Endothelial cell of umbilical vein (primary cell): Measurements from ENCODE around the gene SVIL. TPM values are rescaled to one million over a fixed set of nuclear protein-coding genes. Genes with fewer than 3 reads are reported as not detected.

Experiments
- BruUV-seq: library from RNA; stranded (reverse); fragments of 400-500 nt; replicated peaks from 2 replicates; lab custom pipeline; 2021; lab: Mats Ljungman, UMichigan
- CTCF ChIA-PET: fragments of 300-600, 350-600 bp; sonication (Branson Sonifier 250); formaldehyde crosslinking; loops from one replicate; lab custom pipeline; 2021; ENCODE audit warnings: antibody characterized with exemption, inconsistent platforms; lab: Charles Lee
- POLR2A ChIA-PET: fragments of 300-600, 350-600 bp; sonication (Branson Sonifier 250); formaldehyde crosslinking; loops from one replicate; lab custom pipeline; 2021; ENCODE audit warnings: antibody characterized with exemption, inconsistent platforms; lab: Charles Lee
- DNase-seq: peaks from one replicate; pipeline ENCODE4 v3.0.0-alpha.2; 2011; ENCODE audit warnings: low read depth, low spot score
- FAIRE-seq: peaks from 2 replicates; lab custom pipeline; 2011; peaks lifted over from hg19 to GRCh38; lab: Jason Lieb, UNC
- H2AFZ ChIP-seq: 2 replicates; pipeline ENCODE4 v1.6.0; 2012; ENCODE audit warnings: low read depth, low read length, control low read depth, inconsistent platforms
- H3K27ac ChIP-seq: 2 replicates; pipeline ENCODE4 v1.5.1; 2011; ENCODE audit warnings: low read depth, mild to moderate bottlenecking, control low read depth, low read length, moderate library complexity; ENCODE audit not compliant: insufficient read depth
- H3K27me3 ChIP-seq, 2 experiments: 2 replicates each; pipeline versions ENCODE4 v1.6.0 to v1.6.1; 2011; ENCODE audit warnings: low read length in 2 of 2, mixed read lengths in 1 of 2; ENCODE audit not compliant: control insufficient read depth in 2 of 2, insufficient read depth in 2 of 2
- H3K36me3 ChIP-seq, 2 experiments: 2 replicates in 1 of 2; 3 replicates in 1 of 2; pipeline ENCODE4 v1.5.1; 2011; ENCODE audit warnings: low read length in 2 of 2, mild to moderate bottlenecking in 1 of 2, moderate library complexity in 1 of 2; ENCODE audit not compliant: control insufficient read depth in 2 of 2, insufficient read depth in 2 of 2; ENCODE audit errors: extremely low read depth in 1 of 2
- H3K4me1 ChIP-seq: 3 replicates; pipeline ENCODE4 v1.5.1; 2011; ENCODE audit warnings: mild to moderate bottlenecking, low read length; ENCODE audit not compliant: control insufficient read depth, insufficient read depth; ENCODE audit errors: extremely low read depth
- H3K4me2 ChIP-seq: 2 replicates; pipeline ENCODE4 v1.6.1; 2011; ENCODE audit warnings: low read length, control low read depth, mixed read lengths; ENCODE audit not compliant: insufficient read depth
- H3K4me3 ChIP-seq, 3 experiments: fragments of 200-600 bp in 1 of 3; sonication (generic), shearing (Covaris generic) in 1 of 3; replicated peaks in 1 of 3; 2 replicates each; pipeline ENCODE4 v1.5.1; 2011 to 2016; ENCODE audit warnings: control low read depth in 3 of 3, low read length in 3 of 3, mild to moderate bottlenecking in 2 of 3, inconsistent platforms in 1 of 3, low read depth in 1 of 3, moderate library complexity in 1 of 3; ENCODE audit not compliant: insufficient read depth in 1 of 3
- H3K79me2 ChIP-seq: 2 replicates; pipeline ENCODE4 v1.6.0; 2012; ENCODE audit warnings: low read length, inconsistent platforms; ENCODE audit not compliant: control insufficient read depth, insufficient read depth
- H3K9ac ChIP-seq: replicated peaks from 2 replicates; pipeline ENCODE3; 2011; ENCODE audit warnings: low read length, control low read depth; ENCODE audit not compliant: insufficient read depth; ENCODE audit errors: extremely low read depth
- H3K9me1 ChIP-seq: replicated peaks from 3 replicates; pipeline ENCODE4 v1.6.0; 2011; ENCODE audit warnings: mild to moderate bottlenecking, low read length; ENCODE audit not compliant: control insufficient read depth, insufficient read depth; ENCODE audit errors: extremely low read depth
- H3K9me3 ChIP-seq: replicated peaks from 2 replicates; pipeline ENCODE4 v1.5.1; 2012; ENCODE audit warnings: low read length, inconsistent platforms; ENCODE audit not compliant: control insufficient read depth, insufficient read depth
- H4K20me1 ChIP-seq: replicated peaks from 2 replicates; pipeline ENCODE3; 2011; ENCODE audit warnings: mild to moderate bottlenecking, low read length; ENCODE audit not compliant: control insufficient read depth, insufficient read depth; ENCODE audit errors: extremely low read depth
- FOS ChIP-seq: IDR thresholded peaks from 2 replicates; pipeline ENCODE4 v1.6.1; 2011; ENCODE audit warnings: mild to moderate bottlenecking, low read length, moderate library complexity, borderline replicate concordance; ENCODE audit not compliant: insufficient read depth
- POLR2AphosphoS5 ChIP-seq: IDR thresholded peaks from 2 replicates; pipeline ENCODE4 v1.6.1; 2012; ENCODE audit warnings: low read depth, mild to moderate bottlenecking, control low read depth, low read length, moderate library complexity; ENCODE audit not compliant: insufficient read depth
- dilution Hi-C: fragments of 300-500 bp; cut with MboI; formaldehyde crosslinking; loops from one replicate; pipeline ENCODE4 v1.15.0; 2019; ENCODE audit warnings: low sequenced_read_pairs; ENCODE audit not compliant: extremely low pct_ligation_motif_present
- intact Hi-C: fragments of 100-400 bp; cut with micrococcal nuclease; formaldehyde crosslinking; loops from one replicate; pipeline ENCODE4 v1.10.0; 2022
- polyA plus RNA-seq, 4 experiments: library from polyadenylated mRNA; depleted of rRNA in 3 of 4; stranded (reverse) in 3 of 4; unstranded in 1 of 4; fragments of >200 nt; gene quantifications; 2 replicates each; pipeline versions ENCODE4 v1.2.1 to v1.2.3, GENCODE V29; 2011 to 2012; ENCODE audit warnings: missing spikeins in 1 of 4
- total RNA-seq: library from RNA; stranded (reverse); gene quantifications from 2 replicates; pipeline ENCODE4 v1.2.3, GENCODE V29; 2021
- TF ChIP-seq, protein P1 (sequence below), 2 donors: IDR thresholded peaks; 1 replicate in 1 of 2; 2 replicates in 1 of 2; pipeline ENCODE4 v1.5.1; 2011; ENCODE audit warnings: low read length in 2 of 2, mild to moderate bottlenecking in 2 of 2, moderate library complexity in 2 of 2, control low read depth in 1 of 2, inconsistent platforms in 1 of 2, low read depth in 1 of 2; ENCODE audit not compliant: insufficient read depth in 1 of 2; ENCODE audit errors: extremely low read depth in 1 of 2

The SVIL gene
- total and polyA plus RNA-seq, 2 donors (not counting 3 experiments of a cell fraction or from before 2014, with no cell fraction given) = 22.6 to 70.7 TPM

DNA sequence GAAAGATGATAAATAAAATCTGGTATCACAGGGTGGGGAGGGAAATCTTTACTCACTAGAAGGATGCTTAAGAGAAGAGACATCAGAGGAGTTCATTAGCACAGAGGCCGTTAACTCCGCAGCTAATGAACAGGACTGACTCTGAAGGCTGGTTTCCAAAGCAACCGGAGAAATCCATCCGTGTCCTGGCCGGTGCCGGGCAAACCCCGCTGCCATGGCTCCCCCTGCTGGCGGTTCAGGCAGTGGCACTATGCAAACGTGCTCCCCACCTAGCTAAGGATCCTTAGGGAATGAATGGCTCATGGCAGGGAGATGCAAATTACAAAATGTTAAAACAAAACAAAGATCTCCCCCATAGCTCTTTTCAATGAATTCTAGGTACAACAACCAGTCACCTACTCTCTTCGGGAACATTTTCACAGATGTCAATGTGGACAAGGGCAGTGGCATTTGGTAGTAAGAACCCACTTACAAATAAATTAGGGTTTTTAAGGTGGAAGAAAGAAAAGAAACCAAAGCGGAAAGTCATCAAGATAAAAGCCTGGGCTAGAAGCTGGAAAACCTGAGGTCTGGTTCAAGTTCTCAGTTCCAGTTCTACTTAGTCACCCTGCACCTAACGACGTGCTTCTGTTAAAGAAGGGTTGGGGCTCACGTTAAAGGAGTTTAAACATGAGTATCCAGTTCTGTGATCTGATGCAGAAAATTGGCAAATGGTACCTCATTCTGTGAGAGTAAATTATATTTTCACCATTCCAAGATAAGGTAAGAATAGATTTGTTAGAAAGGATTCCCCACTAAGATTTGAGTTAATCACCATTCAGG, 138.2 kb downstream of the SVIL start:
- Histone ChIP-seq H3K36me3 (peaks cover 3 to 34% of the 10 kb centered on the region in 2 experiments), H3K4me3 (no peak overlapping the region), H3K4me2 (no peak overlapping the region), H3K9me1 (no peaks in the 10 kb centered on the region), H3K9me3 (no peaks in the 10 kb centered on the region), H3K27ac (no peak overlapping the region), H2AFZ (no peak overlapping the region), H3K4me1 (no peaks in the 10 kb centered on the region), H4K20me1 (no peaks in the 10 kb centered on the region), H3K9ac (no peak overlapping the region), H3K79me2 (no peaks in the 10 kb centered on the region), H3K27me3 (no peaks in the 10 kb centered on the region)
- ChIA-PET CTCF (interaction anchor here (0.8 to 2.1 kb wide), 17 partner anchors 10 to 869 kb away, joined by 3 to 15 read pairs (median 5); no protein-coding TSS in a partner anchor), POLR2A (no interaction called here)
- DNase-seq = peak; percentile 72
- dilution Hi-C loops = no loop called here
- no peak for TF ChIP-seq POLR2AphosphoS5
- TF ChIP-seq, protein P1, sequence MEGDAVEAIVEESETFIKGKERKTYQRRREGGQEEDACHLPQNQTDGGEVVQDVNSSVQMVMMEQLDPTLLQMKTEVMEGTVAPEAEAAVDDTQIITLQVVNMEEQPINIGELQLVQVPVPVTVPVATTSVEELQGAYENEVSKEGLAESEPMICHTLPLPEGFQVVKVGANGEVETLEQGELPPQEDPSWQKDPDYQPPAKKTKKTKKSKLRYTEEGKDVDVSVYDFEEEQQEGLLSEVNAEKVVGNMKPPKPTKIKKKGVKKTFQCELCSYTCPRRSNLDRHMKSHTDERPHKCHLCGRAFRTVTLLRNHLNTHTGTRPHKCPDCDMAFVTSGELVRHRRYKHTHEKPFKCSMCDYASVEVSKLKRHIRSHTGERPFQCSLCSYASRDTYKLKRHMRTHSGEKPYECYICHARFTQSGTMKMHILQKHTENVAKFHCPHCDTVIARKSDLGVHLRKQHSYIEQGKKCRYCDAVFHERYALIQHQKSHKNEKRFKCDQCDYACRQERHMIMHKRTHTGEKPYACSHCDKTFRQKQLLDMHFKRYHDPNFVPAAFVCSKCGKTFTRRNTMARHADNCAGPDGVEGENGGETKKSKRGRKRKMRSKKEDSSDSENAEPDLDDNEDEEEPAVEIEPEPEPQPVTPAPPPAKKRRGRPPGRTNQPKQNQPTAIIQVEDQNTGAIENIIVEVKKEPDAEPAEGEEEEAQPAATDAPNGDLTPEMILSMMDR (IDR thresholded peaks at IDR 0.05; ENCODE audit: extremely low read depth in 1 of 2, insufficient read depth in 1 of 2, low read depth in 1 of 2, low read length in 2 of 2) = peak; percentile 97 to 98
- no peak for TF ChIP-seq FOS
- no TSS peak for BruUV-seq
- intact Hi-C loops = loop anchor here (2.0 kb wide), 1 partner anchor 120 kb away; no protein-coding TSS in a partner anchor
- FAIRE-seq = peak; percentile 81
